Kasumi-1 (cell line): ENCODE measurements around the gene ZC3H15.
A peak's percentile ranks its signal among the peaks of the same experiment; 100 is the strongest.
"Not testable (repeated sequence)": the region's sequence is repeated elsewhere in the genome, so short reads cannot be mapped to it uniquely, and the experiment has no call there.

Experiments used
- DNase-seq, 2 experiments: peaks; one replicate each; lab custom pipeline; 2025; lab: John Stamatoyannopoulos, UW

Gene ZC3H15

GRCh38 chr2:186493564-186494085 lies 7.6 kb downstream of the ZC3H15 start:
- DNase-seq: no peak

- DNase-seq: no peak
Observed at GRCh38 chr2:186496401-186496800, 10.3 kb downstream of the ZC3H15 start.

GRCh38 chr2:186497928-186498327 lies 11.9 kb downstream of the ZC3H15 start:
- DNase-seq: no peak

GRCh38 chr2:186498834-186499233 lies 12.8 kb downstream of the ZC3H15 start:
- no peak for DNase-seq

- peak; percentile 79 to 83 for DNase-seq
Observed at GRCh38 chr2:186503827-186504606, 18.0 kb downstream of the ZC3H15 start.

- peak in 1 of 2 experiments; percentile 19 for DNase-seq
Observed at GRCh38 chr2:186508263-186508662, 22.2 kb downstream of the ZC3H15 start.

- no peak for DNase-seq
Observed at GRCh38 chr2:186515376-186515775, 29.3 kb downstream of the ZC3H15 start.

GRCh38 chr2:186516396-186516795 lies 30.3 kb downstream of the ZC3H15 start:
- DNase-seq: no peak

GRCh38 chr2:186517090-186517489 lies 31.0 kb downstream of the ZC3H15 start:
- DNase-seq: no peak

GRCh38 chr2:186518291-186518690 lies 32.2 kb downstream of the ZC3H15 start:
- DNase-seq: peak; percentile 33 to 40

- no peak for DNase-seq
Observed at GRCh38 chr2:186518945-186519344, 32.9 kb downstream of the ZC3H15 start.

GRCh38 chr2:186521570-186522153 lies 35.6 kb downstream of the ZC3H15 start:
- DNase-seq: not testable (repeated sequence)

GRCh38 chr2:186522450-186522849 lies 36.4 kb downstream of the ZC3H15 start:
- DNase-seq: no peak

GRCh38 chr2:186523791-186524190 lies 37.7 kb downstream of the ZC3H15 start:
- no peak for DNase-seq

GRCh38 chr2:186526281-186526680 lies 40.2 kb downstream of the ZC3H15 start:
- DNase-seq: no peak

- DNase-seq: no peak
Observed at GRCh38 chr2:186530314-186530713, 44.3 kb downstream of the ZC3H15 start.

GRCh38 chr2:186531257-186531775 lies 45.3 kb downstream of the ZC3H15 start:
- no peak for DNase-seq

GRCh38 chr2:186532891-186533290 lies 46.8 kb downstream of the ZC3H15 start:
- DNase-seq: no peak

- DNase-seq: no peak
Observed at GRCh38 chr2:186533717-186534116, 47.7 kb downstream of the ZC3H15 start.

GRCh38 chr2:186534406-186534805 lies 48.3 kb downstream of the ZC3H15 start:
- no peak for DNase-seq

GRCh38 chr2:186535861-186536260 lies 49.8 kb downstream of the ZC3H15 start:
- DNase-seq: no peak

- no peak for DNase-seq
Observed at GRCh38 chr2:186537019-186537418, 51.0 kb downstream of the ZC3H15 start.

- no peak for DNase-seq
Observed at GRCh38 chr2:186540941-186541340, 54.9 kb downstream of the ZC3H15 start.
